Liver (tissue), 9 donors: ENCODE results near the gene RDX. TPM values are rescaled to one million over a fixed set of nuclear protein-coding genes. Genes with fewer than 3 reads are reported as not detected.
A peak's percentile ranks its signal among the peaks of the same experiment; 100 is the strongest.
"Not testable (repeated sequence)": the region's sequence is repeated elsewhere in the genome, so short reads cannot be mapped to it uniquely, and the experiment has no call there.

Source experiments
- DNase-seq: peaks from one replicate; pipeline ENCODE4 v3.0.0-alpha.2; 2017; ENCODE audit warnings: low spot score
- H3K27ac ChIP-seq, 2 donors: one replicate each; pipeline ENCODE4 v1.7.0; 2013; ENCODE audit warnings: inconsistent platforms in 2 of 2, low read length in 2 of 2, control low read depth in 1 of 2, low read depth in 1 of 2, mild to moderate bottlenecking in 1 of 2
- H3K27me3 ChIP-seq, 4 donors: one replicate each; pipeline versions ENCODE4 v1.6.1 to v1.7.0; 2013; ENCODE audit warnings: low read length in 3 of 4, inconsistent platforms in 1 of 4, mild to moderate bottlenecking in 1 of 4, moderate library complexity in 1 of 4; ENCODE audit not compliant: control insufficient read depth in 4 of 4, insufficient read depth in 4 of 4
- H3K36me3 ChIP-seq, 4 donors: one replicate each; pipeline versions ENCODE4 v1.6.1 to v1.7.0; 2013; ENCODE audit warnings: low read length in 3 of 4, mild to moderate bottlenecking in 3 of 4, low read depth in 1 of 4, moderate library complexity in 1 of 4; ENCODE audit not compliant: control insufficient read depth in 4 of 4, insufficient read depth in 3 of 4
- H3K4me1 ChIP-seq, 4 donors: one replicate each; pipeline versions ENCODE4 v1.6.1 to v1.7.0; 2013; ENCODE audit warnings: low read length in 3 of 4, mild to moderate bottlenecking in 3 of 4, moderate library complexity in 1 of 4; ENCODE audit not compliant: control insufficient read depth in 4 of 4, insufficient read depth in 4 of 4
- H3K4me3 ChIP-seq, 3 donors: one replicate each; pipeline versions ENCODE4 v1.6.1 to v1.7.0; 2013; ENCODE audit warnings: low read length in 3 of 3, control low read depth in 1 of 3, low read depth in 1 of 3, mild to moderate bottlenecking in 1 of 3
- H3K9ac ChIP-seq, 2 donors: one replicate each; pipeline ENCODE4 v1.7.0; 2013; ENCODE audit warnings: low read length in 2 of 2, mild to moderate bottlenecking in 2 of 2, moderate library complexity in 2 of 2, control low read depth in 1 of 2, low read depth in 1 of 2
- H3K9me3 ChIP-seq, 4 donors: one replicate each; pipeline versions ENCODE4 v1.6.1 to v1.7.0; 2013; ENCODE audit warnings: low read length in 3 of 4; ENCODE audit not compliant: control insufficient read depth in 4 of 4
- EGR1 ChIP-seq, 2 donors: IDR thresholded peaks; 2 replicates each; pipeline ENCODE4 v1.6.1; 2016 to 2018; ENCODE audit warnings: antibody characterized with exemption in 2 of 2, low read depth in 2 of 2
- FOXA1 ChIP-seq: IDR thresholded peaks from 2 replicates; pipeline ENCODE4 v1.6.1; 2016; ENCODE audit warnings: antibody characterized with exemption
- FOXA2 ChIP-seq: IDR thresholded peaks from 2 replicates; pipeline ENCODE4 v1.6.1; 2016; ENCODE audit warnings: antibody characterized with exemption
- GABPA ChIP-seq, 2 donors: IDR thresholded peaks in 1 of 2; conservative IDR thresholded peaks in 1 of 2; 2 replicates each; pipeline ENCODE4 v1.6.1; 2016; ENCODE audit warnings: antibody characterized with exemption in 2 of 2, mild to moderate bottlenecking in 1 of 2, moderate library complexity in 1 of 2
- HNF4A ChIP-seq, 2 donors: conservative IDR thresholded peaks; 2 replicates each; pipeline ENCODE4 v1.6.1; 2016; ENCODE audit warnings: antibody characterized with exemption in 2 of 2, mild to moderate bottlenecking in 2 of 2
- HNF4G ChIP-seq: IDR thresholded peaks from 2 replicates; pipeline ENCODE4 v1.6.1; 2016; ENCODE audit warnings: antibody characterized with exemption
- JUND ChIP-seq, 2 donors: IDR thresholded peaks; 2 replicates each; pipeline ENCODE4 v1.6.1; 2016; ENCODE audit warnings: antibody characterized with exemption in 2 of 2
- NR2F2 ChIP-seq: IDR thresholded peaks from 2 replicates; pipeline ENCODE4 v1.6.1; 2016; ENCODE audit warnings: antibody characterized with exemption
- RXRA ChIP-seq, 2 donors: IDR thresholded peaks; 2 replicates each; pipeline ENCODE4 v1.6.1; 2017 to 2018; ENCODE audit warnings: antibody characterized with exemption in 2 of 2, mild to moderate bottlenecking in 1 of 2
- SP1 ChIP-seq: IDR thresholded peaks from 2 replicates; pipeline ENCODE4 v1.6.1; 2018; ENCODE audit warnings: antibody characterized with exemption, mild to moderate bottlenecking
- TAF1 ChIP-seq: conservative IDR thresholded peaks from 2 replicates; pipeline ENCODE4 v1.6.1; 2016; ENCODE audit warnings: antibody characterized with exemption, mild to moderate bottlenecking
- YY1 ChIP-seq: IDR thresholded peaks from 2 replicates; pipeline ENCODE4 v1.6.1; 2016; ENCODE audit warnings: antibody characterized with exemption, mild to moderate bottlenecking
- WGBS: extraction: QIAGEN DNeasy Blood & Tissue Kit; methylation state at CpG from one replicate; pipeline ENCODE4 v1.1.7; 2013; 5-methylcytosine and 5-hydroxymethylcytosine counted together
- polyA plus RNA-seq, 2 donors: library from polyadenylated mRNA; stranded (reverse) in 1 of 2; unstranded in 1 of 2; fragments of 200-250 nt in 1 of 2; fragments of >200 nt in 1 of 2; fragmentation: Nextera tagmentation in 1 of 2; extraction: Ambion mirVana in 1 of 2; gene quantifications; one replicate each; pipeline versions ENCODE4 v1.2.1 to v1.2.3, GENCODE V29; 2013 to 2015
- total RNA-seq, 2 donors: library from RNA; depleted of rRNA; stranded (reverse); fragments of >200 nt; gene quantifications; one replicate each; pipeline ENCODE4 v1.2.3, GENCODE V29; 2014
- TF ChIP-seq, protein P1 (sequence below): IDR thresholded peaks from 2 replicates; pipeline ENCODE4 v1.6.1; 2016; ENCODE audit warnings: antibody characterized with exemption
- TF ChIP-seq, protein P2 (sequence below): fragments of 150-350 bp; IDR thresholded peaks from 2 replicates; pipeline ENCODE4 v1.5.1; 2017; ENCODE audit warnings: improper control_type of control experiment, low read depth, low read length; ENCODE audit not compliant: missing input control
- TF ChIP-seq, protein P3 (sequence below): IDR thresholded peaks from 2 replicates; pipeline ENCODE4 v1.6.1; 2016; ENCODE audit warnings: antibody characterized with exemption, mild to moderate bottlenecking
- donor health status: healthy.
- donor health status: healthy.
- donor health status: healthy.
- donor health status: healthy.
- donor health status: healthy.

Gene RDX
- total and polyA plus RNA-seq, 4 donors, result 19.9 to 116 (median 53.9) TPM

DNA sequence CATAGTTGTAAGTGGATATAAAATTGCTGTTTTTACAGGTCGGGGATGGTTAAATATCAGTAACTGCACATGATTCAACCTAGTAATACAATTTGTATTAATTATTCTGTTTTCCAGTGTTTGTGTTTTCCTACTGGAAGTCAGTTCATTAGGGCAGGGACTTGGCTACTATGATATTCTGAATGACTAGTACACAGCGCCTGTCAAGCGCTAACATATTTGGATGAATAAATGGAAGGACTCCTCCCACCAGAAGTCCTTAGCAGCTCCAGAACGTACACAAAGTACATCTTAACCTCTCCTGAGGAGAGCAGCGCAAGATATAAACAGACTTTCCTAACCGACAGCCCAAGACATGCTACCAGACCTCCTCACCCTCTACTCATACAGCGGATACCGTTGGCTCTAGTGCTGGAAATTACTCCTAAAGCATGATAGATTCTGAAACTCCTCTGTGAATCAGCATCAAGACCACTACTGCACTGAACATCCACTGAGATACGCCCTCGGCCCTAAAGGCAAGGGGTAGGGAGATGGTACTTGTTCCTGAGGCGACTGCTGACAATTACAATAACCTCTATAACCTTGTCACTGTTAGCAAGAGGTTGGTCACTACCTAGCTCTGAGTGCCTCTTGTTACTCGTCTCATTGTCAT, 79.1 kb downstream of the RDX start:
- H3K27ac ChIP-seq, result no peak overlapping the region
- H3K9ac ChIP-seq, result no peak overlapping the region
- H3K4me1 ChIP-seq, result peaks cover 0 to 4% (median 0%) of the 10 kb centered on the region in 4 donors
- no peaks in the 10 kb centered on the region for H3K9me3 ChIP-seq
- TF ChIP-seq TAF1 (no peak), YY1 (no peak), FOXA2 (no peak), RXRA (IDR thresholded peaks at IDR 0.05) (no peak), FOXA1 (no peak), NR2F2 (no peak), SP1 (no peak), HNF4A (conservative IDR thresholded peaks at IDR 0.05) (no peak), JUND (IDR thresholded peaks at IDR 0.05) (no peak), HNF4G (no peak), EGR1 (IDR thresholded peaks at IDR 0.05; ENCODE audit: low read depth in 2 of 2) (no peak), GABPA (IDR thresholded peaks at IDR 0.05 in 1 of 2, conservative IDR thresholded peaks at IDR 0.05 in 1 of 2) (no peak)
- TF ChIP-seq, protein P1, sequence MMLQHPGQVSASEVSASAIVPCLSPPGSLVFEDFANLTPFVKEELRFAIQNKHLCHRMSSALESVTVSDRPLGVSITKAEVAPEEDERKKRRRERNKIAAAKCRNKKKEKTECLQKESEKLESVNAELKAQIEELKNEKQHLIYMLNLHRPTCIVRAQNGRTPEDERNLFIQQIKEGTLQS, result no peak
- TF ChIP-seq, protein P2, sequence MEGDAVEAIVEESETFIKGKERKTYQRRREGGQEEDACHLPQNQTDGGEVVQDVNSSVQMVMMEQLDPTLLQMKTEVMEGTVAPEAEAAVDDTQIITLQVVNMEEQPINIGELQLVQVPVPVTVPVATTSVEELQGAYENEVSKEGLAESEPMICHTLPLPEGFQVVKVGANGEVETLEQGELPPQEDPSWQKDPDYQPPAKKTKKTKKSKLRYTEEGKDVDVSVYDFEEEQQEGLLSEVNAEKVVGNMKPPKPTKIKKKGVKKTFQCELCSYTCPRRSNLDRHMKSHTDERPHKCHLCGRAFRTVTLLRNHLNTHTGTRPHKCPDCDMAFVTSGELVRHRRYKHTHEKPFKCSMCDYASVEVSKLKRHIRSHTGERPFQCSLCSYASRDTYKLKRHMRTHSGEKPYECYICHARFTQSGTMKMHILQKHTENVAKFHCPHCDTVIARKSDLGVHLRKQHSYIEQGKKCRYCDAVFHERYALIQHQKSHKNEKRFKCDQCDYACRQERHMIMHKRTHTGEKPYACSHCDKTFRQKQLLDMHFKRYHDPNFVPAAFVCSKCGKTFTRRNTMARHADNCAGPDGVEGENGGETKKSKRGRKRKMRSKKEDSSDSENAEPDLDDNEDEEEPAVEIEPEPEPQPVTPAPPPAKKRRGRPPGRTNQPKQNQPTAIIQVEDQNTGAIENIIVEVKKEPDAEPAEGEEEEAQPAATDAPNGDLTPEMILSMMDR, result no peak
- TF ChIP-seq, protein P3, sequence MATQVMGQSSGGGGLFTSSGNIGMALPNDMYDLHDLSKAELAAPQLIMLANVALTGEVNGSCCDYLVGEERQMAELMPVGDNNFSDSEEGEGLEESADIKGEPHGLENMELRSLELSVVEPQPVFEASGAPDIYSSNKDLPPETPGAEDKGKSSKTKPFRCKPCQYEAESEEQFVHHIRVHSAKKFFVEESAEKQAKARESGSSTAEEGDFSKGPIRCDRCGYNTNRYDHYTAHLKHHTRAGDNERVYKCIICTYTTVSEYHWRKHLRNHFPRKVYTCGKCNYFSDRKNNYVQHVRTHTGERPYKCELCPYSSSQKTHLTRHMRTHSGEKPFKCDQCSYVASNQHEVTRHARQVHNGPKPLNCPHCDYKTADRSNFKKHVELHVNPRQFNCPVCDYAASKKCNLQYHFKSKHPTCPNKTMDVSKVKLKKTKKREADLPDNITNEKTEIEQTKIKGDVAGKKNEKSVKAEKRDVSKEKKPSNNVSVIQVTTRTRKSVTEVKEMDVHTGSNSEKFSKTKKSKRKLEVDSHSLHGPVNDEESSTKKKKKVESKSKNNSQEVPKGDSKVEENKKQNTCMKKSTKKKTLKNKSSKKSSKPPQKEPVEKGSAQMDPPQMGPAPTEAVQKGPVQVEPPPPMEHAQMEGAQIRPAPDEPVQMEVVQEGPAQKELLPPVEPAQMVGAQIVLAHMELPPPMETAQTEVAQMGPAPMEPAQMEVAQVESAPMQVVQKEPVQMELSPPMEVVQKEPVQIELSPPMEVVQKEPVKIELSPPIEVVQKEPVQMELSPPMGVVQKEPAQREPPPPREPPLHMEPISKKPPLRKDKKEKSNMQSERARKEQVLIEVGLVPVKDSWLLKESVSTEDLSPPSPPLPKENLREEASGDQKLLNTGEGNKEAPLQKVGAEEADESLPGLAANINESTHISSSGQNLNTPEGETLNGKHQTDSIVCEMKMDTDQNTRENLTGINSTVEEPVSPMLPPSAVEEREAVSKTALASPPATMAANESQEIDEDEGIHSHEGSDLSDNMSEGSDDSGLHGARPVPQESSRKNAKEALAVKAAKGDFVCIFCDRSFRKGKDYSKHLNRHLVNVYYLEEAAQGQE, result no peak
- peaks cover 0 to 2% (median 0%) of the 10 kb centered on the region in 4 donors for H3K36me3 ChIP-seq
- no peaks in the 10 kb centered on the region for H3K27me3 ChIP-seq
- no peak for DNase-seq
- 90% methylated on average over 12 of the region's 12 CpGs for WGBS
- no peak overlapping the region for H3K4me3 ChIP-seq

DNA sequence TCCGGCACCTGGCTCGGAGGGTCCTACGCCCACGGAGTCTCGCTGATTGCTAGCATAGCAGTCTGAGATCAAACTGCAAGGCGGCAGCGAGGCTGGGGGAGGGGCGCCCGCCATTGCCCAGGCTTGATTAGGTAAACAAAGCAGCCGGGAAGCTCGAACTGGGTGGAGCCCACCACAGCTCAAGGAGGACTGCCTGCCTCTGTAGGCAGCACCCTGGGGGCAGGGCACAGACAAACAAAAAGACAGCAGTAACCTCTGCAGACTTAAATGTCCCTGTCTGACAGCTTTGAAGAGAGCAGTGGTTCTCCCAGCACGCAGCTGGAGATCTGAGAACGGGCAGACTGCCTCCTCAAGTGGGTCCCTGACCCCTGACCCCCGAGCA, 87.1 kb downstream of the RDX start:
- WGBS, result 4% methylated on average over 2 of the region's 14 CpGs
- not testable (repeated sequence) for H3K27me3 ChIP-seq, H3K36me3 ChIP-seq, H3K27ac ChIP-seq, H3K9me3 ChIP-seq, H3K4me1 ChIP-seq, DNase-seq, H3K9ac ChIP-seq
- peak overlapping the region in 1 of 3 donors; percentile 33 for H3K4me3 ChIP-seq
